GM06990 (cell line): ENCODE measurements around the gene CENPF.

Source experiments
- DNase-seq: peaks from one replicate; pipeline ENCODE4 v3.0.0-alpha.2; 2011; ENCODE audit not compliant: insufficient read length; ENCODE audit errors: extremely low read depth
- H3K27me3 ChIP-seq: replicated peaks from 2 replicates; pipeline ENCODE4 v1.6.0; 2011; ENCODE audit warnings: low read length; ENCODE audit not compliant: control insufficient read depth, insufficient read depth
- H3K36me3 ChIP-seq: 2 replicates; pipeline ENCODE4 v1.5.1; 2011; ENCODE audit warnings: low read length; ENCODE audit not compliant: control insufficient read depth, insufficient read depth
- H3K4me3 ChIP-seq: replicated peaks from 2 replicates; pipeline ENCODE4 v1.5.1; 2011; ENCODE audit warnings: low read depth, mild to moderate bottlenecking, control low read depth, low read length
- CTCF ChIP-seq: IDR thresholded peaks from 2 replicates; pipeline ENCODE4 v1.5.1; 2011; ENCODE audit warnings: low read length, control low read depth, mild to moderate bottlenecking, inconsistent platforms; ENCODE audit not compliant: insufficient read depth, poor library complexity, severe bottlenecking

CENPF gene

GRCh38 chr1:214660190-214660589 lies 57.2 kb downstream of the CENPF start:
- Histone ChIP-seq H3K27me3 (no peaks in the 10 kb centered on the region), H3K36me3 (peaks cover 5% of the 10 kb centered on the region)

GRCh38 chr1:214660900-214661299 lies 57.9 kb downstream of the CENPF start:
- H3K36me3 ChIP-seq = peaks cover 5% of the 10 kb centered on the region
- H3K4me3 ChIP-seq = no peak overlapping the region
- no peak for DNase-seq
- TF ChIP-seq CTCF = no peak
- H3K27me3 ChIP-seq = no peaks in the 10 kb centered on the region

More at GRCh38 chr1:214660190-214660589, 57.2 kb downstream of the CENPF start:
- TF ChIP-seq CTCF = no peak
- no peak for DNase-seq
- H3K4me3 ChIP-seq = no peak overlapping the region

GRCh38 chr1:214662223-214662785 lies 59.3 kb downstream of the CENPF start:
- Histone ChIP-seq H3K27me3 (no peaks in the 10 kb centered on the region), H3K4me3 (no peak overlapping the region), H3K36me3 (peaks cover 6% of the 10 kb centered on the region)
- TF ChIP-seq CTCF = no peak
- DNase-seq = no peak

- H3K36me3 ChIP-seq = peaks cover 4% of the 10 kb centered on the region
Observed at GRCh38 chr1:214664651-214665433, 61.8 kb downstream of the CENPF start.

GRCh38 chr1:214665606-214666110 lies 62.7 kb downstream of the CENPF start:
- DNase-seq = no peak
- Histone ChIP-seq H3K36me3 (peaks cover 4% of the 10 kb centered on the region), H3K4me3 (no peak overlapping the region), H3K27me3 (no peaks in the 10 kb centered on the region)
- TF ChIP-seq CTCF = no peak

More at GRCh38 chr1:214664651-214665433, 61.8 kb downstream of the CENPF start:
- no peak for DNase-seq
- no peak overlapping the region for H3K4me3 ChIP-seq
- no peaks in the 10 kb centered on the region for H3K27me3 ChIP-seq
- TF ChIP-seq CTCF = no peak
